Measurements from ENCODE around the gene GTPBP4. TPM values are rescaled to one million over a fixed set of nuclear protein-coding genes. Genes with fewer than 3 reads are reported as not detected.

Gene GTPBP4
- total and polyA plus RNA-seq, 9 of the 15 experiments (the other 6 are each of a cell fraction or from before 2014, with no cell fraction given): 79.0 to 155 (median 128) TPM

GRCh38 chr10:1057106-1057657 is 68.9 kb downstream of the GTPBP4 start (continued):
- TF ChIP-seq PBX2 (CRISPR knock-in tag; IDR thresholded peaks at IDR 0.05; ENCODE audit: low read depth): no peak
- TF ChIP-seq PBX2 (tag; conservative IDR thresholded peaks at IDR 0.05; ENCODE audit: low read depth): peak; percentile 28; the same call in 1 of the 2 replicates
- no peak for TF ChIP-seq SMAD1 (IDR thresholded peaks at IDR 0.05; ENCODE audit: low read depth, low read length, partially characterized antibody)
- peak; percentile 12 for TF ChIP-seq PRPF4 (IDR thresholded peaks at IDR 0.05; ENCODE audit: insufficient read depth, low read depth, low read length, poor library complexity, severe bottlenecking)
- TF ChIP-seq RUNX1 (IDR thresholded peaks at IDR 0.05; ENCODE audit: low read depth): no peak

GRCh38 chr10:1058017-1058416 is 69.8 kb downstream of the GTPBP4 start:
- Histone ChIP-seq H2AFZ (ENCODE audit: low read depth, low read length) (peak overlapping the region; percentile 43; the same call in 1 of the 2 replicates), H3K27me3 (ENCODE audit: control insufficient read depth in 2 of 2, insufficient read depth in 2 of 2, low read length in 2 of 2) (no peaks in the 10 kb centered on the region), H3K9me3 (replicated peaks; ENCODE audit: control insufficient read depth, insufficient read depth, low read depth, low read length) (no peaks in the 10 kb centered on the region), H3K4me2 (ENCODE audit: insufficient read depth, low read length) (peak overlapping the region; percentile 82), H3K4me1 (replicated peaks in 1 of 2; ENCODE audit: control insufficient read depth in 2 of 2, insufficient read depth in 2 of 2, low read length in 2 of 2) (peaks cover 12 to 15% of the 10 kb centered on the region in 2 experiments; a peak in 4 of 5 replicates), H4K20me1 (replicated peaks; ENCODE audit: control insufficient read depth, insufficient read depth, low read length) (no peaks in the 10 kb centered on the region; the same call in 1 of the 2 replicates), H3K36me3 (ENCODE audit: control insufficient read depth, insufficient read depth, low read length) (peaks cover 32% of the 10 kb centered on the region), H3K27ac (ENCODE audit: extremely low read depth, low read depth, low read length) (peak overlapping the region; percentile 97), H3K79me2 (ENCODE audit: control insufficient read depth, insufficient read depth, low read length) (peaks cover 83% of the 10 kb centered on the region), H3K9ac (ENCODE audit: insufficient read depth in 1 of 2, low read depth in 2 of 2, low read length in 2 of 2) (peak overlapping the region in 1 of 2 experiments; percentile 86; a peak in 2 of 4 replicates), H3K9me1 (ENCODE audit: control insufficient read depth, insufficient read depth, low read length) (no peaks in the 10 kb centered on the region), H3K4me3 (peak overlapping the region; percentile 94)
- in situ Hi-C loops (cut with MboI) (no loop called here), intact Hi-C loops (cut with micrococcal nuclease) (loop anchor here (10.0 kb wide), 1 partner anchor 123 kb away; the partner anchor contains the start of gene LARP4B)
- WGBS (ENCODE audit: insufficient coverage, low coverage, missing lambda C conversion rate): 41% methylated on average over 7 of the region's 7 CpGs
- no peak for ATAC-seq
- no peak for DNase-seq (ENCODE audit: extremely low read depth in 1 of 4, low spot score in 3 of 4)
- POLR2A ChIA-PET: interaction anchor here (1.1 to 1.2 kb wide), 2 partner anchors 9 kb away, joined by 4 to 5 read pairs; partner anchors contain the start of gene IDI1
- TF ChIP-seq BRCA1 (IDR thresholded peaks at IDR 0.05) (no peak), BRCA1 (CRISPR knock-in tag; IDR thresholded peaks at IDR 0.05) (no peak), GABPB1 (CRISPR knock-in tag; IDR thresholded peaks at IDR 0.05) (0 out of 2 replicates have a peak, but pooled peaks have one; percentile 28), SIN3A (IDR thresholded peaks at IDR 0.05; ENCODE audit: borderline replicate concordance in 2 of 2, control insufficient read depth in 1 of 2, low read depth in 2 of 2, low read length in 2 of 2) (no peak)
- CTCF ChIA-PET (ENCODE audit: low intra/inter-chr PET ratio): no interaction called here
- BruUV-seq (replicated peaks): no TSS peak
- FAIRE-seq: peak; percentile 35

Measured in K562 (cell line).